ENCODE results near the gene BRCC3.

The BRCC3 gene

DNA sequence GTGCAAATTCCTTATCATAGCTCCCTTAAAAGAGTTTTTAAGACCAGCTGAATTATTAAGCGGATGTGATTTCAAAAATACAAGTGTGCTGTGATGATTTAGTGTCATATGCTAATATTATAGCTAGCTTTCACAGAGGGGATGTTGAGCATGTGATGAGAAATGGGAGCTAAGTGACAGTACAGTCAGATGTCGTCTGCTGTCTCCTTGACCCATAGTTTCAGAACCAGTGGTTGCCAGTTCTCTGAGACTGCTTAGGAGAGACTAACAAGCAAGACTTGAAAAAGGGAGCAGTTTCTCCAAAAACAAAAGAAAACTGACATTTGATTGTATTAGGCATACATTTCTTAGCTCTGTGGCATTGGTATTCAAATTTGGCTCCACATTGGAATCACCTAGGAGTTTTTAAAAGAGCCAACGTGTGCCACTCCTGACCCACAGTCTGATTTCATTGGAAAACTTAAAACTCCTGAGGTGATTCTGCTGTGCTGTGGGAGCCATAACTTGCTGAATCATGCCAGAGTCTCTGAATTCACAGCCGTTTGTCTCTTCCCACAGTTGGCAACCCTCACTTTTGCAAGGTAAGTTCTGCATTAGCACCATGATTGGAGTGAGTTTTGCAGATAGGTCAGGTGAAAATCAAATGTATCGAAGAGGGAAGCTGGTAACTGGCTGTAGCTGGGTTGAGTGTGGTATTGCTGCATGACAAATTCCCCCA is 24.3 kb upstream of the BRCC3 start:
- POLR2A ChIA-PET: interaction anchor here (1.0 kb wide), 1 partner anchor 20 kb away, joined by 3 read pairs; the partner anchor contains the start of gene FUNDC2
- CTCF ChIA-PET: interaction anchor here (1.2 to 3.1 kb wide), 4 partner anchors 8 to 129 kb away, joined by 4 to 17 read pairs (median 6); no protein-coding TSS in a partner anchor
- no peak for TF ChIP-seq CTCF (IDR thresholded peaks at IDR 0.05; ENCODE audit: insufficient read depth, low read length, missing control alignments)
- no peak overlapping the region for H3K4me3 ChIP-seq (ENCODE audit: low read depth, low read length)
- no peak for DNase-seq (ENCODE audit: low read depth, low spot score)

DNA sequence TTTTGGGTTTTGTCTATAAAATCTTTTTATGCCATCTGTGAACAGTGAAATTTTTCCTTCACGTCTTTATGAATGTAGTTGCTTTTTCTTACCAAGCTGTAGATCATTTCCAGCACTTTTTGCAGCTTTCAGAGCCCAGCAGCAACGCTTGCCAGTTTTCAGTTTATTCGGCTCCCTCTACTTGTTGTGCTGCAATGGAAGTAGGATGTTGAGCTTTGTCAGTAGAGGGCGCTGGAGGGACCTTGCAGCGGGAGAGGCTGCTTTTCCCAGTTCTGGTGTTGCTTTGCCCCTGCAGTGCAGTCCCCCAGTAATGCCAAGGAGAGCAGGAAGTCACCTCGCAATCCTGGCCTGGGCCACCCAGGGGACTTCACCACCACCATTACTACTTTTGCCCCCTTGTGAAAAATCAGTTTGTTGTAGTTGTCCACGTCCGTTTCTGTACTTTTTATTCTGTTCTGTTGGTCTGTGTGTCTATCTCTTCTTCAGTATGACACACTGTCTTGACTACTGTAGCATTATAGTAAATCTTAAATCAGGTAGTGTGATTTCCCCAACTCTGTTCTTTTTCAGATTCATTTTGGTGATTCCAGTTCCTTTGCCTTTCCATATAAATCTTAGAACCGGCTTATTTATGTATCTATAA is 22.2 kb upstream of the BRCC3 start:
- DNase-seq (ENCODE audit: low read depth, low spot score): no peak
- CTCF ChIA-PET: interaction anchor here (0.9 to 1.4 kb wide), 5 partner anchors 9 to 558 kb away, joined by 3 to 6 read pairs (median 3); no protein-coding TSS in a partner anchor
- POLR2A ChIA-PET: no interaction called here
- TF ChIP-seq CTCF (IDR thresholded peaks at IDR 0.05; ENCODE audit: insufficient read depth, low read length, missing control alignments): peak; percentile 46
- H3K4me3 ChIP-seq (ENCODE audit: low read depth, low read length): no peak overlapping the region

DNA sequence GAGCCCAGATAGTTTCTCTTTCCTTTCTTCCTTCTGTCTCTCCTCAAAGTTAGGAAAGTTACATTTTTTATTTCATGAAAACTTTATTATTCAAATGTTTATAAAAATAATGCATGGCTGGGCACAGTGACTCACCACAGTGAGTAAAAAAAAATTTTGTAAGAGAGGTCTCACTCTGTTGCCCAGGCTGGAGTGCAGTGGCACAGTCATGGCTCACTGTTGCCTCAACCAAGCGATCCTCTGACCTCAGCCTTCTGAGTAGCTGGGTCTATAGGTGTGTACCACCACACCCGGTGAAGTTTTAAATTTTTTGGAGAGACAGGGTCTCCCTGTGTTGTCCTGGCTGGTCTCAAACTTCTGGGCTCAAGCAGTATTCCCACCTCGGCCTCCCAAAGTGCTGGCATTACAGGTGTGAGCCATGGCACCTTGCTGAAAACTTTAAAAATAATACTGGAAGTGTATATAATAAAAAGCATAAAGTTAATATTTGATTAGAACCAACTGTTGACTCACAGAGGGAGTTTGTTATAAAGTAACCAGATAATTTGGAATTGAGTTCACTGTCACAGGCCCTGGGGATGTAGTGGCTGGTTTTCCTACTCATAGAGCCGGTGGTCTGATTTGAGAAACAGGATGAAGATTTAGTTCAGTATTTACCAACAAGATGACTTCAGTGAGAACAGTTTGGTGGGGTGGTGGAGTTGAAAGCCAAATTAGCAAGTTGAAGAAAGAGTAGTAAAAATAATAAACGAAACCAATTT is 18.4 kb upstream of the BRCC3 start:
- ChIA-PET POLR2A (no interaction called here), CTCF (no interaction called here)
- no peak for DNase-seq (ENCODE audit: low read depth, low spot score)
- no peak overlapping the region for H3K4me3 ChIP-seq (ENCODE audit: low read depth, low read length)
- TF ChIP-seq CTCF (IDR thresholded peaks at IDR 0.05; ENCODE audit: insufficient read depth, low read length, missing control alignments): no peak

DNA sequence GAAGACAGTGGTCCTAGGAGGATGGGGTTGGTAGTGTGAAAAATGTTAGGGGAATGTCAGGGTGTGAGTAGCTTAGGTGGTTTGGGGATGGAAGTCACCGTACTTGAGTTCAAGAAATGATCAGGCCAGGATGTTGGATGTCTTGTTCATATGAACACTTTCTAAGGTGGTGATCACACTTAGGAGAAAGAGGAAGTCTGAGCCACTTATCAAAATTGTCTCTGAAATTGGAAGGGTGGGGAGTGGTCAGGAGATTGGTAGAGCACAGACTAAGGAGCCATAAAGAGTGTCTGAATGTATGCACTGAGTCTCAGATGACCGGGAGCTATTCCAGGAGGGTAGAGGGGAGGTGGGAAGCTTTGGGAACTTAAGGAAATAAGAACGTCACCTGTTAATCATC is 17.7 kb upstream of the BRCC3 start:
- ChIA-PET CTCF (no interaction called here), POLR2A (no interaction called here)
- no peak for TF ChIP-seq CTCF (IDR thresholded peaks at IDR 0.05; ENCODE audit: insufficient read depth, low read length, missing control alignments)
- H3K4me3 ChIP-seq (ENCODE audit: low read depth, low read length): no peak overlapping the region
- no peak for DNase-seq (ENCODE audit: low read depth, low spot score)

DNA sequence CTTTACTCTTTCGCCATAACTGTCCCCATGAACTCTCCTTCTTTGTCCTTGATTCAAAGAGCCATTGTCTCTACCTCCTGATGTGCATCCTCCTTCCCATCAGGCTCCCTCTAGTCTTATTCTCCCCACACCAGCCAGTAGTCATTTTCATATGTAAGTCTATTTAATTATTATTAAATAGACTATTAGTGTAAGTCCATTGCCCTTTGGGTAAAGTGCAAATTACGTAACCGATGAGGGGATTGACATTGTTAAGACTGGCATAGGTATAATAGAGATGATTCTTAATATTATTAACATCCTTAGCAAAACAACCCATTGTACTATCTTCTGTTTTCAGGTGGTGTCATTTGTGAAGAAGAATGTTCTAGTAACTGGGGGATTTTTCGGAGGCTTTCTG is 17.1 kb upstream of the BRCC3 start:
- ChIA-PET CTCF (no interaction called here), POLR2A (no interaction called here)
- H3K4me3 ChIP-seq (ENCODE audit: low read depth, low read length): no peak overlapping the region
- TF ChIP-seq CTCF (IDR thresholded peaks at IDR 0.05; ENCODE audit: insufficient read depth, low read length, missing control alignments): no peak
- no peak for DNase-seq (ENCODE audit: low read depth, low spot score)

- ChIA-PET CTCF (interaction anchor here (0.9 to 4.9 kb wide), 5 partner anchors 9 to 71 kb away, joined by 3 to 47 read pairs (median 4); partner anchors contain the start of genes CMC4 and MTCP1), POLR2A (no interaction called here)
- no peak for TF ChIP-seq CTCF (IDR thresholded peaks at IDR 0.05; ENCODE audit: insufficient read depth, low read length, missing control alignments)
Observed at GRCh38 chrX:155055494-155055893, 15.8 kb upstream of the BRCC3 start.

More at GRCh38 chrX:155055494-155055893, 15.8 kb upstream of the BRCC3 start:
- no peak for DNase-seq (ENCODE audit: low read depth, low spot score)
- H3K4me3 ChIP-seq (ENCODE audit: low read depth, low read length): no peak overlapping the region

All from AG04449 (cell line).